Keratinocyte (primary cell): ENCODE measurements around the gene XPO1. TPM values are rescaled to one million over a fixed set of nuclear protein-coding genes. Genes with fewer than 3 reads are reported as not detected.

Experiments
- DNase-seq: peaks from one replicate; pipeline ENCODE4 v3.0.0-alpha.2; 2011; ENCODE audit warnings: low read depth, missing footprints, low spot score
- FAIRE-seq: peaks from 2 replicates; lab custom pipeline; 2011; peaks lifted over from hg19 to GRCh38; lab: Jason Lieb, UNC
- H2AFZ ChIP-seq: 2 replicates; pipeline ENCODE4 v1.6.0; 2012; ENCODE audit warnings: low read length, control low read depth, inconsistent platforms; ENCODE audit not compliant: control insufficient read depth
- H3K27ac ChIP-seq: 2 replicates; pipeline ENCODE4 v1.5.1; 2011; ENCODE audit warnings: low read length; ENCODE audit not compliant: control insufficient read depth, insufficient read depth
- H3K27me3 ChIP-seq: 3 replicates; pipeline ENCODE4 v1.6.0; 2011; ENCODE audit warnings: low read length; ENCODE audit not compliant: control insufficient read depth, insufficient read depth; ENCODE audit errors: extremely low read depth
- H3K36me3 ChIP-seq, 2 experiments: 2 replicates in 1 of 2; 3 replicates in 1 of 2; pipeline ENCODE4 v1.5.1; 2011; ENCODE audit warnings: low read length in 2 of 2, mild to moderate bottlenecking in 1 of 2; ENCODE audit not compliant: control insufficient read depth in 2 of 2, insufficient read depth in 2 of 2; ENCODE audit errors: extremely low read depth in 1 of 2
- H3K4me1 ChIP-seq: 3 replicates; pipeline ENCODE4 v1.5.1; 2011; ENCODE audit warnings: low read length; ENCODE audit not compliant: control insufficient read depth, insufficient read depth; ENCODE audit errors: extremely low read depth
- H3K4me2 ChIP-seq: 3 replicates; pipeline ENCODE4 v1.6.0; 2011; ENCODE audit warnings: low read depth, low read length; ENCODE audit not compliant: control insufficient read depth, insufficient read depth; ENCODE audit errors: extremely low read depth
- H3K4me3 ChIP-seq, 3 experiments: fragments of 200-600 bp in 1 of 3; sonication (generic) in 1 of 3; 2 replicates in 2 of 3; 3 replicates in 1 of 3; pipeline ENCODE4 v1.5.1; 2011 to 2016; ENCODE audit warnings: low read length in 3 of 3, mild to moderate bottlenecking in 3 of 3, control low read depth in 2 of 3, inconsistent platforms in 1 of 3, low read depth in 1 of 3, mixed read lengths in 1 of 3, mixed run types in 1 of 3, moderate library complexity in 1 of 3; ENCODE audit not compliant: control insufficient read depth in 2 of 3, insufficient read depth in 2 of 3; ENCODE audit errors: extremely low read depth in 1 of 3
- H3K79me2 ChIP-seq: 2 replicates; pipeline ENCODE4 v1.6.0; 2012; ENCODE audit warnings: low read length; ENCODE audit not compliant: control insufficient read depth, insufficient read depth
- H3K9ac ChIP-seq: 3 replicates; pipeline ENCODE4 v1.6.0; 2011; ENCODE audit warnings: low read length; ENCODE audit not compliant: control insufficient read depth, insufficient read depth; ENCODE audit errors: extremely low read depth
- H3K9me1 ChIP-seq: 3 replicates; pipeline ENCODE4 v1.6.0; 2011; ENCODE audit warnings: low read length; ENCODE audit not compliant: control insufficient read depth, insufficient read depth; ENCODE audit errors: extremely low read depth
- H3K9me3 ChIP-seq: 2 replicates; pipeline ENCODE4 v1.5.1; 2012; ENCODE audit warnings: low read depth, low read length; ENCODE audit not compliant: control insufficient read depth
- H4K20me1 ChIP-seq: 3 replicates; pipeline ENCODE4 v1.6.0; 2011; ENCODE audit warnings: low read length; ENCODE audit not compliant: control insufficient read depth, insufficient read depth; ENCODE audit errors: extremely low read depth
- CTCF ChIP-seq, 3 experiments: IDR thresholded peaks in 1 of 3; conservative IDR thresholded peaks in 1 of 3; optimal IDR thresholded peaks in 1 of 3; 2 replicates in 2 of 3; 3 replicates in 1 of 3; pipeline versions ENCODE3 to v1.5.1; 2011; ENCODE audit warnings: low read length in 3 of 3, mild to moderate bottlenecking in 3 of 3, moderate library complexity in 2 of 3, control low read depth in 1 of 3, inconsistent platforms in 1 of 3; ENCODE audit not compliant: insufficient read depth in 2 of 3; ENCODE audit errors: extremely low read depth in 1 of 3
- EZH2 ChIP-seq: IDR thresholded peaks from one replicate; pipeline ENCODE4 v1.6.1; 2012; ENCODE audit warnings: inconsistent platforms, mild to moderate bottlenecking, low read length, moderate library complexity
- dilution Hi-C: fragments of 300-500 bp; cut with MboI; formaldehyde crosslinking; loops from one replicate; pipeline ENCODE4 v1.7.0; 2020; ENCODE audit warnings: low sequenced_read_pairs; ENCODE audit not compliant: extremely low pct_ligation_motif_present
- polyA plus RNA-seq, 5 experiments: library from polyadenylated mRNA; depleted of rRNA in 3 of 5; stranded (reverse) in 3 of 5; stranded (forward) in 1 of 5; unstranded in 1 of 5; fragments of >200 nt; gene quantifications; 1 replicate in 1 of 5; 2 replicates in 3 of 5; 3 replicates in 1 of 5; pipeline versions ENCODE4 v1.2.1 to v1.2.3, GENCODE V29; 2011 to 2012; ENCODE audit warnings: missing spikeins in 2 of 5, low read depth in 1 of 5, low replicate concordance in 1 of 5

Gene XPO1
- polyA plus RNA-seq, 1 donor (not counting 4 experiments of a cell fraction or from before 2014, with no cell fraction given): 144 TPM

GRCh38 chr2:61566566-61566965, 28.4 kb upstream of the XPO1 start:
- no peak overlapping the region for H3K9ac ChIP-seq
- no peak overlapping the region for H3K27ac ChIP-seq
- H3K4me3 ChIP-seq: no peak overlapping the region
- no peak overlapping the region for H2AFZ ChIP-seq
- no peaks in the 10 kb centered on the region for H3K27me3 ChIP-seq
- dilution Hi-C loops: no loop called here
- no peaks in the 10 kb centered on the region for H3K36me3 ChIP-seq
- TF ChIP-seq EZH2 (no peak), CTCF (optimal IDR thresholded peaks at IDR 0.05 in 1 of 3, IDR thresholded peaks at IDR 0.05 in 1 of 3, conservative IDR thresholded peaks at IDR 0.05 in 1 of 3; ENCODE audit: extremely low read depth in 1 of 3, insufficient read depth in 2 of 3, low read length in 3 of 3) (no peak)
- FAIRE-seq (no peak), DNase-seq (no peak)
- no peaks in the 10 kb centered on the region for H3K9me3 ChIP-seq
- no peak overlapping the region for H3K4me2 ChIP-seq
- no peaks in the 10 kb centered on the region for H4K20me1 ChIP-seq
- H3K79me2 ChIP-seq: no peaks in the 10 kb centered on the region
- H3K4me1 ChIP-seq: no peaks in the 10 kb centered on the region
- no peaks in the 10 kb centered on the region for H3K9me1 ChIP-seq

GRCh38 chr2:61562615-61563014, 24.5 kb upstream of the XPO1 start:
- FAIRE-seq: no peak
- no peak overlapping the region for H3K9ac ChIP-seq
- dilution Hi-C loops: no loop called here

More at GRCh38 chr2:61562615-61563014, 24.5 kb upstream of the XPO1 start:
- Histone ChIP-seq H3K36me3 (no peaks in the 10 kb centered on the region), H3K79me2 (no peaks in the 10 kb centered on the region), H3K4me1 (no peaks in the 10 kb centered on the region), H3K4me3 (no peak overlapping the region), H4K20me1 (no peaks in the 10 kb centered on the region), H3K9me1 (no peaks in the 10 kb centered on the region), H2AFZ (no peak overlapping the region), H3K9me3 (no peaks in the 10 kb centered on the region), H3K27ac (no peak overlapping the region), H3K4me2 (no peak overlapping the region), H3K27me3 (no peaks in the 10 kb centered on the region)
- no peak for TF ChIP-seq CTCF (optimal IDR thresholded peaks at IDR 0.05 in 1 of 3, IDR thresholded peaks at IDR 0.05 in 1 of 3, conservative IDR thresholded peaks at IDR 0.05 in 1 of 3; ENCODE audit: extremely low read depth in 1 of 3, insufficient read depth in 2 of 3, low read length in 3 of 3)
- TF ChIP-seq EZH2: no peak
- DNase-seq: no peak
